GM12878 (cell line): ENCODE data around the gene PRR18. TPM values are rescaled to one million over a fixed set of nuclear protein-coding genes. Genes with fewer than 3 reads are reported as not detected.

ENCODE experiments used
- ATAC-seq: fragments of 200-7000 bp; cut with Tn5 transposase; 3 replicates; pipeline ENCODE4 v1.9.1; 2020; ENCODE audit warnings: mild to moderate bottlenecking, moderate library complexity
- BruUV-seq: library from RNA; stranded (reverse); fragments of 400-500 nt; replicated peaks from 2 replicates; lab custom pipeline; 2021; lab: Mats Ljungman, UMichigan
- CTCF ChIA-PET: fragments of 300-600 bp; sonication (Branson Sonifier 250); formaldehyde crosslinking; extraction: SDS; loops from one replicate; lab custom pipeline; 2021; ENCODE audit warnings: inconsistent platforms; lab: Yijun Ruan, JAX
- POLR2A ChIA-PET: fragments of 350-600 bp; formaldehyde crosslinking; extraction: SDS; loops from one replicate; lab custom pipeline; 2021; ENCODE audit warnings: inconsistent platforms; lab: Charles Lee
- RAD21 ChIA-PET: fragments of 300-600 bp; sonication (Branson Sonifier 250); formaldehyde crosslinking; loops from one replicate; lab custom pipeline; 2023; ENCODE audit warnings: antibody characterized with exemption; ENCODE audit not compliant: unreplicated experiment; lab: Charles Lee
- SMC1A ChIA-PET: fragments of 300-600 bp; sonication (Branson Sonifier 250); formaldehyde crosslinking; loops from one replicate; lab custom pipeline; 2023; ENCODE audit not compliant: unreplicated experiment, uncharacterized antibody; lab: Charles Lee
- DNase-seq: peaks from one replicate; pipeline ENCODE4 v3.0.0-alpha.2; 2011; ENCODE audit warnings: low read depth, low spot score
- FAIRE-seq: peaks from 3 replicates; lab custom pipeline; 2011; peaks lifted over from hg19 to GRCh38; lab: Jason Lieb, UNC
- H2AFZ ChIP-seq: 2 replicates; pipeline ENCODE4 v1.6.0; 2011; ENCODE audit warnings: low read depth, low read length, control low read depth; ENCODE audit not compliant: control insufficient read depth
- H3K27ac ChIP-seq: 2 replicates; pipeline ENCODE4 v1.5.1; 2011; ENCODE audit warnings: control low read depth; ENCODE audit not compliant: control insufficient read depth, insufficient read depth
- H3K27me3 ChIP-seq, 2 experiments: replicated peaks in 1 of 2; 2 replicates each; pipeline versions ENCODE4 v1.6.0 to v1.6.1; 2011; ENCODE audit warnings: low read length in 1 of 2; ENCODE audit not compliant: control insufficient read depth in 2 of 2, insufficient read depth in 2 of 2
- H3K36me3 ChIP-seq, 2 experiments: 2 replicates each; pipeline ENCODE4 v1.5.1; 2011; ENCODE audit warnings: low read length in 1 of 2; ENCODE audit not compliant: control insufficient read depth in 2 of 2, insufficient read depth in 2 of 2
- H3K4me1 ChIP-seq: 2 replicates; pipeline ENCODE4 v1.6.1; 2011; ENCODE audit warnings: mild to moderate bottlenecking, low read length, moderate library complexity, mixed read lengths; ENCODE audit not compliant: control insufficient read depth, insufficient read depth
- H3K4me2 ChIP-seq: 2 replicates; pipeline ENCODE4 v1.6.0; 2011; ENCODE audit warnings: control low read depth; ENCODE audit not compliant: control insufficient read depth, insufficient read depth
- H3K4me3 ChIP-seq: fragments of 200-600 bp; sonication (generic); 2 replicates; pipeline ENCODE4 v1.5.1; 2016
- H3K79me2 ChIP-seq: 2 replicates; pipeline ENCODE4 v1.6.0; 2011; ENCODE audit warnings: low read length; ENCODE audit not compliant: control insufficient read depth, insufficient read depth
- H3K9ac ChIP-seq: 2 replicates; pipeline ENCODE4 v1.8.0; 2011; ENCODE audit warnings: low read length, control low read depth, mixed read lengths; ENCODE audit not compliant: control insufficient read depth, insufficient read depth
- H3K9me3 ChIP-seq: replicated peaks from 3 replicates; pipeline ENCODE4 v1.5.1; 2011; ENCODE audit warnings: mild to moderate bottlenecking, low read length; ENCODE audit not compliant: control insufficient read depth, insufficient read depth
- H4K20me1 ChIP-seq: 2 replicates; pipeline ENCODE4 v1.6.0; 2011; ENCODE audit not compliant: control insufficient read depth, insufficient read depth
- BCL11A ChIP-seq: IDR thresholded peaks from 2 replicates; pipeline ENCODE4 v1.6.1; 2011; ENCODE audit warnings: low read depth, low read length
- IRF3 ChIP-seq: fragments of 450-650 bp; IDR thresholded peaks from 2 replicates; pipeline ENCODE4 v1.6.1; 2014; ENCODE audit warnings: mild to moderate bottlenecking
- JUNB ChIP-seq: IDR thresholded peaks from 2 replicates; pipeline ENCODE4 v1.6.1; 2016; ENCODE audit warnings: antibody characterized with exemption, mild to moderate bottlenecking
- RCOR1 ChIP-seq: conservative IDR thresholded peaks from 2 replicates; pipeline ENCODE4 v1.6.1; 2012; ENCODE audit warnings: low read depth, low read length, improper control_type of control experiment
- SIX5 ChIP-seq: IDR thresholded peaks from 2 replicates; pipeline ENCODE4 v1.6.1; 2011; ENCODE audit warnings: mild to moderate bottlenecking, low read depth, low read length, moderate library complexity; ENCODE audit not compliant: severe bottlenecking
- SKIL ChIP-seq: fragments of 450-650 bp; IDR thresholded peaks from 2 replicates; pipeline ENCODE4 v1.6.1; 2017; ENCODE audit warnings: mild to moderate bottlenecking, low read depth, inconsistent platforms; ENCODE audit not compliant: poor library complexity, severe bottlenecking
- SREBF2 ChIP-seq: IDR thresholded peaks from 2 replicates; pipeline ENCODE4 v1.6.1; 2012; ENCODE audit warnings: mild to moderate bottlenecking, low read length
- ZBTB40 ChIP-seq: fragments of 450-650 bp; IDR thresholded peaks from 2 replicates; pipeline ENCODE4 v1.6.1; 2016; ENCODE audit warnings: mild to moderate bottlenecking, moderate library complexity, borderline replicate concordance
- ZNF384 ChIP-seq: IDR thresholded peaks from 2 replicates; pipeline ENCODE4 v1.6.1; 2012; ENCODE audit warnings: low read depth, mild to moderate bottlenecking, low read length, improper control_type of control experiment, borderline replicate concordance
- ZNF592 ChIP-seq: fragments of 450-650 bp; IDR thresholded peaks from 2 replicates; pipeline ENCODE4 v1.6.1; 2017; ENCODE audit warnings: mild to moderate bottlenecking, moderate library complexity
- ZZZ3 ChIP-seq: IDR thresholded peaks from 2 replicates; pipeline ENCODE4 v1.6.1; 2011; ENCODE audit warnings: low read depth; ENCODE audit not compliant: control insufficient read depth, insufficient read length
- WGBS: methylation state at CpG from one replicate; pipeline ENCODE4 v1.1.6; 2016; ENCODE audit warnings: low lambda C conversion rate; ENCODE audit not compliant: insufficient replicate concordance, insufficient coverage; ENCODE audit errors: missing lambda C conversion rate; 5-methylcytosine and 5-hydroxymethylcytosine counted together
- in situ Hi-C: fragments of 300-500 bp; cut with MboI; formaldehyde crosslinking; loops from 9 replicates; pipeline ENCODE4 v1.14.3; 2018; ENCODE audit warnings: mixed read lengths
- intact Hi-C: fragments of 100-400 bp; cut with micrococcal nuclease; formaldehyde crosslinking; loops from one replicate; pipeline ENCODE4 v1.14.2; 2022; ENCODE audit not compliant: unreplicated experiment
- polyA plus RNA-seq, 11 experiments: library from polyadenylated mRNA; depleted of rRNA in 4 of 11; unstranded in 6 of 11; stranded (reverse) in 5 of 11; fragments of >200 nt; fragmentation: Nextera tagmentation in 4 of 11; fragmentation: Illumina TruSeq in 1 of 11; extraction: Ambion mirVana in 4 of 11; extraction: Trizol in 1 of 11; gene quantifications; 1 replicate in 1 of 11; 2 replicates in 10 of 11; pipeline versions ENCODE4 v1.2.1 to v1.2.3, GENCODE V29; 2011 to 2016; ENCODE audit warnings: inconsistent platforms in 2 of 11, missing spikeins in 2 of 11, low read depth in 1 of 11
- total RNA-seq, 4 experiments: library from RNA; depleted of rRNA in 3 of 4; stranded (reverse); fragments of >200 nt in 3 of 4; fragmentation: Illumina TruSeq in 1 of 4; extraction: Trizol in 1 of 4; gene quantifications; 2 replicates each; pipeline versions ENCODE4 v1.2.1 to v1.2.3, GENCODE V29; 2013 to 2021

Gene PRR18
- total and polyA plus RNA-seq, 10 of the 15 experiments (the other 5 are each of a cell fraction or from before 2014, with no cell fraction given), result 0.13 to 8.2 (median 1.6) TPM

- no peaks in the 10 kb centered on the region for H3K36me3 ChIP-seq
- H3K4me1 ChIP-seq, result peaks cover 9% of the 10 kb centered on the region
- ChIA-PET RAD21 (no interaction called here), POLR2A (interaction anchor here (0.8 kb wide), 1 partner anchor 13 kb away, joined by 8 read pairs; no protein-coding TSS in a partner anchor), SMC1A (no interaction called here), CTCF (interaction anchor here (1.5 kb wide), 1 partner anchor 24 kb away, joined by 4 read pairs; no protein-coding TSS in a partner anchor)
- no peaks in the 10 kb centered on the region for H4K20me1 ChIP-seq
- H3K27ac ChIP-seq, result no peak overlapping the region
- in situ Hi-C loops (no loop called here), intact Hi-C loops (no loop called here)
- BruUV-seq, result no TSS peak
- H3K9ac ChIP-seq, result no peak overlapping the region
- H3K9me3 ChIP-seq, result no peaks in the 10 kb centered on the region
- H2AFZ ChIP-seq, result no peak overlapping the region
- no peaks in the 10 kb centered on the region for H3K27me3 ChIP-seq
- WGBS, result 75% methylated on average over 14 of the region's 14 CpGs
- ATAC-seq (no peak), FAIRE-seq (no peak), DNase-seq (no peak)
- H3K79me2 ChIP-seq, result no peaks in the 10 kb centered on the region
- no peak overlapping the region for H3K4me3 ChIP-seq
- H3K4me2 ChIP-seq, result no peak overlapping the region
- TF ChIP-seq SREBF2 (no peak), RCOR1 (no peak), SIX5 (no peak), ZNF384 (no peak), ZNF592 (no peak), BCL11A (no peak), JUNB (no peak), ZZZ3 (no peak), SKIL (no peak), ZBTB40 (no peak), IRF3 (no peak)
Measured at GRCh38 chr6:166289207-166290060, 18.8 kb downstream of the PRR18 start.
